Upper lobe of left lung (tissue), 4 donors: Measurements from ENCODE around the gene PRX.

ENCODE experiments used
- EP300 ChIP-seq, 4 donors: sonication (generic); formaldehyde crosslinking; IDR thresholded peaks; one replicate each; pipeline ENCODE4 v1.5.1; 2017; ENCODE audit warnings: antibody characterized with exemption in 4 of 4, control low read depth in 2 of 4
- POLR2A ChIP-seq, 4 donors: fragments of 450-650 bp; IDR thresholded peaks; one replicate each; pipeline ENCODE4 v1.5.1; 2016 to 2017; ENCODE audit warnings: antibody characterized with exemption in 4 of 4, mild to moderate bottlenecking in 2 of 4
- POLR2AphosphoS5 ChIP-seq, 2 donors: sonication (generic); formaldehyde crosslinking; IDR thresholded peaks; one replicate each; pipeline ENCODE4 v1.5.1; 2017; ENCODE audit warnings: antibody characterized with exemption in 2 of 2
- TF ChIP-seq, protein P1 (sequence below), 6 experiments: fragments of 450-650 bp in 4 of 6; fragments of 200-600 bp in 2 of 6; sonication (generic) in 2 of 6; IDR thresholded peaks; one replicate each; pipeline ENCODE4 v1.5.1; 2016 to 2019; ENCODE audit warnings: antibody characterized with exemption in 6 of 6

DNA sequence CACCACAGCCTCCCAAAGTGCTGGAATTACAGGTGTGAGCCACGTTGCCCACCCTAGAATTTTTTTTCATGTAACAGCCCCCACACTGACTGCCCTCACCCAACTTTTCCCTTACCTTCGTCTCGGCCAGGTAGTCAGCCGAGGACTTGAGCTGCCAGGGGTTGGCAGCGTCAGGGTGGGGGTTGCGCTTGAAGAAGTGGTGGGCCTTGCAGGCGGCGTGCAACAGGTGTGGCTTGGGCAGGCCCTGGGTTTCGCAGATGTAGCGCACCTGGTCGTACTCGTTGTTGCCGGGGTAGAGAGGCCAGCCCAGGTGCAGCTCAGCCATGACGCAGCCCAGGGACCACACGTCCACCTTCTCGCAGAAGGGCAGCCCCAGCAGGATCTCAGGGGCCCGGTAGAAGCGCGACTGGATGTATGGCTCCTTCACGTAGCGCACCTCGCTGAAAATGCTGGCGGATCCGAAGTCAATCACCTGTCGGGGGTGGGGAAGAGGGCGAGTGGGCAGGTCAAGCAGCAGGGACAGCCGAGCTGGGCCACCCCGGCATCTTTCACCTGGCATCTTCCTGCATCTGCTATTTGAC lies 29.4 kb downstream of the PRX start:
- TF ChIP-seq, protein P1, sequence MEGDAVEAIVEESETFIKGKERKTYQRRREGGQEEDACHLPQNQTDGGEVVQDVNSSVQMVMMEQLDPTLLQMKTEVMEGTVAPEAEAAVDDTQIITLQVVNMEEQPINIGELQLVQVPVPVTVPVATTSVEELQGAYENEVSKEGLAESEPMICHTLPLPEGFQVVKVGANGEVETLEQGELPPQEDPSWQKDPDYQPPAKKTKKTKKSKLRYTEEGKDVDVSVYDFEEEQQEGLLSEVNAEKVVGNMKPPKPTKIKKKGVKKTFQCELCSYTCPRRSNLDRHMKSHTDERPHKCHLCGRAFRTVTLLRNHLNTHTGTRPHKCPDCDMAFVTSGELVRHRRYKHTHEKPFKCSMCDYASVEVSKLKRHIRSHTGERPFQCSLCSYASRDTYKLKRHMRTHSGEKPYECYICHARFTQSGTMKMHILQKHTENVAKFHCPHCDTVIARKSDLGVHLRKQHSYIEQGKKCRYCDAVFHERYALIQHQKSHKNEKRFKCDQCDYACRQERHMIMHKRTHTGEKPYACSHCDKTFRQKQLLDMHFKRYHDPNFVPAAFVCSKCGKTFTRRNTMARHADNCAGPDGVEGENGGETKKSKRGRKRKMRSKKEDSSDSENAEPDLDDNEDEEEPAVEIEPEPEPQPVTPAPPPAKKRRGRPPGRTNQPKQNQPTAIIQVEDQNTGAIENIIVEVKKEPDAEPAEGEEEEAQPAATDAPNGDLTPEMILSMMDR (IDR thresholded peaks at IDR 0.05): no peak
- no peak for TF ChIP-seq POLR2A (IDR thresholded peaks at IDR 0.05)
- no peak for TF ChIP-seq POLR2AphosphoS5 (IDR thresholded peaks at IDR 0.05)
- no peak for TF ChIP-seq EP300 (IDR thresholded peaks at IDR 0.05)
